GM18907 (cell line): Measurements from ENCODE around the gene DVL1.
A peak's percentile ranks its signal among the peaks of the same experiment; 100 is the strongest.
"Not testable (repeated sequence)": the region's sequence is repeated elsewhere in the genome, so short reads cannot be mapped to it uniquely, and the experiment has no call there.

Experiments used
- ATAC-seq: cut with Tn5 transposase; IDR thresholded peaks from one replicate; pipeline ENCODE4 v1.9.1; 2021; ENCODE audit warnings: mild to moderate bottlenecking, moderate library complexity; ENCODE audit not compliant: unreplicated experiment

Gene DVL1

DNA sequence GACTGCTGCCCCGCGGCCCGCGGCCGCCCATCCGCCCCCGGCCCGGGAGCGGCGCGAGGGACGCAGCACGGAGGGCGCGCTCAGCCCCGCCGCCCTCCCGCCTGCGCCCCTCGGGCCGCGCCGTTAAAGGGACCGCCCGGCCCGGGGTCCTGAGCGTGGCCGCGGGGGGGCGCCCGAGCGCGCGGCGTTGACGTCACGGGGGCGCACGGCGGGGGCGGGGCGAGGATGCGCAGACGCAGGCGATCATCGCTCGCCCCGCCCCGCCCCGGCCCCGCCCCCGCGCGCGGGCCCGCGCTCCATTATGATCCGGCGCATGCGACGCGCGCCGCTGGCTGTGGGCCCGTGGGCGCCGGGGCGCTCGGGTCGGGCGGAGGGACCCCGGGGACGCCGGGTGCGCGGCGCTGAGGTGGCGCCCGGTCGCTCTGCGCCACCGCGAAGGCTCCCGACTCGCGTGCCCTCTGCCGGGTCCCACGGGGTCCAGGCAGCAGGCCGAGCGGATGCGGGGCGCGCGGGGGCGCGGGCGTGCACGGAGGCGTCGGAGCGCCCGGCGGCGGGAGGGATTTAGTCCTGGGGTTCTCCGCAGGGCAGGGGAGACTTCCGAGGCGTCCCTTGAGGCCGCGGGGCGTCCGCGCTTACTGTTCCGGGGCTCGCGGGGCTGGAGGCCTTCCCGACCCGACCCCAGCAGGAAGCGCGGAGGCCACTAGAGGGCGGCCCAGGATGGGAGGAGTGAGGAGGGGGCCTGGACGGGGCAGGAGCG is at the start of gene DVL1:
Gene DVL1 (minus strand): TSS at position 163 of the 757 bp plus-strand sequence. CDS start 353 bp downstream, outside the sequence.
- peak; percentile 59 for ATAC-seq

GRCh38 chr1:1398677-1399186 is 49.5 kb upstream of the DVL1 start:
- peak; percentile 3 for ATAC-seq

GRCh38 chr1:1397839-1398523 is 48.8 kb upstream of the DVL1 start:
- no peak for ATAC-seq

DNA sequence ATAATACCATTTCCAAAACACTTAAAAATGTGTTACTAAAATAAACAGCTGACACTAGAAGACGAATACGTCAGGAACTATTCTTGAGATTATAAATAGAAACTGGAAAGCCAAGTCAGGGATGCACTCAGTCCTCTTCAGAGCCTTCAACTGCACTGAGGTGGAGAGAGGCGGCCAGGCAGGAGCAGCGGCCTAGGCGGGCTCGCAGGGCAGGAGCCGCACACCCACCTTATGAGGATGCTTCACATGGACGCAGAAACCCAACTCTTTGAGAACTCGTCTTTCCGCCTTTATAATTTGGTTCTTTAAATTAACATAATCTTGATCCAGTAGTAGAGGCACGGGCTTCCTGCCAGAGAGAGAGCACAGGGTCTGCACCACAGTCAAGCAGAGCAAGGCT is 45.9 kb upstream of the DVL1 start:
- ATAC-seq = no peak

DNA sequence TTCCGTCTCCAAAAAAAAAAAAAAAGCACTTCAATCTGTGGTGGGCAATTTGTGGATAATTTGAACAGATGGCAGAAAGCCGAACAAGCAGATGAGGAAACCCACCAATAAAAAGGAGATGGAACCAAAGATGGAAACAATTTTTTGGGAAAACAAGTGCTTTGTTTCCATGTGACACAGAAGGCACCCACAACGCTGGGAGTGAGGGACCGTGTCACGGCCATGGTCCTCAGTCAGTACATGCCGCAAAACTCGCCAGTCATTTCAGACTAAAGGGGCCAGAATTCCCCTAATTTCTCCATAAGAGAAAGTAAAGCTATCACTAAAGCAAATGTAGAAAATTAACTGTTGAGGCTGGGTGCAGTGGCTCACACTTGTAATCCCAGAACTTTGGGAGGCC is 44.9 kb upstream of the DVL1 start:
- ATAC-seq = no peak

DNA sequence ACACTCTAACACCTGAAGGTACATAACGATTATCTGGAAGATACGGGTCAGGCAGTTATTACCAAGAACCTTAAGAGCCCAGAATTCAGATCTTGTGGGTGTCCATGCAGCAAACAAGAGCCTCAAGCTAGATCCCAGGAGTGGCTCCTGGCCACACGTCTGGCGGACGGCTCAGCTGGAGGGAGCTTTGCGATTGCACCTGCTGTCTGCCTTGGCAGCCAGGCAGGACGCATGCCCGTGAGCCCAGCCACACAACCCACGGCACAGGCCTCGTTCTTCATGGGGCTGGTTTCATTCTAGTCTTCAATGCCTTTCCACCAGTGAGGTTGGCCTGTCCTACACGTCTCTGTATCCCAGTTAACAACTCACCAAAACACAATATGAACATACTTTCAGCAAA is 44.2 kb upstream of the DVL1 start:
- ATAC-seq = no peak

DNA sequence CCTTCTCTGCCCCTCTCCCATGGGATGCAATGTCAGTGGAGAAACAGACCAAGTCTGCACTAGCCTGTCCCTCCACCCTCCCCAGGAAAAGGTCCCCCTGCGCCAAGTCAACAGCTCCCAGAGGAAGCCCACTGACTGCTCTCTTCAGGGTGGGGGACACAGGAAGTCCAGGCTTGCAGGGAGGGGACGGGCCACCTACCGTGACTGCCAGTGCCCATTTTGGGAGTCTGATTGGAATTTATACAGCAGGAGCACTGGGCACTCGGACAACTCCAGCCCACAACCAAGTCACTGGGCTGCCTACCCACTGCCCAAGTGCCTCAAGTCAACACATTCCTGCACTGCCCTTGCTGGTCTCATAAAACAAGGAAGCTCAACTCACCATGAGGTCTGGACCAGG is 43.8 kb upstream of the DVL1 start:
- no peak for ATAC-seq

DNA sequence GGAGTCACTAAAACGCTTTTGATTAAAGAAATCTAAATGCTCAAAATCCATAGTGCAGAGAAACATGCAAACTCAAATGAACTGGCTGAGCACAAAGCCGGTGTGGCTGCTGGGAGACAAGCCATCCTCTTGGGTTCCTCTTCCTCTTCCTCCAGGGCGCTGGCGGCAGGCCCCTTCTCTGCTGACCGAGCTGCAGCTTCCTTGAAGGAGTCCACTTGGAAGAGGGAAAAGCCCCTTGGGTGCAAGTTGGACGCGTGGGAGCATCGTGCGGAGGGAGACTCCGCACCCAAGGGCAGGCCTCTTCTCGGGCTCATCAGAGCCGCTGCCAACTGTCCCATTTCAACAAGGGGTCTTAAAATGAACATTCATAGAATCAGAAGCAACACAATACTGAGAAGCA is 42.0 kb upstream of the DVL1 start:
- ATAC-seq = no peak

- no peak for ATAC-seq
Measured at GRCh38 chr1:1390675-1391074, 41.5 kb upstream of the DVL1 start.

DNA sequence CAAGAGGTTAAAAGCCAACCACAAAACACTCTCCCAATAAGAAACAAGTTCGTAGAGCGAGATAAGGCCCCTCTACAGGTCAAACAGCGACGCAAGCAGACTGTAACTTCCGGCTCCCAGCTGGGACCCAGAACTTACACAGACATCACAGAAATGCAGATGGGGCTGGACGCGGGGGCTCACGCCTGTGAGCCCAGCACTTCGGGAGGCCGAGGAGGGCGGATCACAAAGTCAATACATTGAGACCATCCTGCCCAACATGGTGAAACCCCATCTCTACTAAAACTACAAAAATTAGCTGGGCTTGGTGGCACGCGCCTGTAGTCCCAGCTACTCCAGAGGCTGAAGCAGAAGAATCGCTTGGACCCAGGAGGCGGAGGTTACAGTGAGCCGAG is 38.9 kb upstream of the DVL1 start:
- ATAC-seq = no peak

- ATAC-seq = no peak
Measured at GRCh38 chr1:1387098-1388077, 38.2 kb upstream of the DVL1 start.

GRCh38 chr1:1385931-1386330 is 36.7 kb upstream of the DVL1 start:
- ATAC-seq = no peak

DNA sequence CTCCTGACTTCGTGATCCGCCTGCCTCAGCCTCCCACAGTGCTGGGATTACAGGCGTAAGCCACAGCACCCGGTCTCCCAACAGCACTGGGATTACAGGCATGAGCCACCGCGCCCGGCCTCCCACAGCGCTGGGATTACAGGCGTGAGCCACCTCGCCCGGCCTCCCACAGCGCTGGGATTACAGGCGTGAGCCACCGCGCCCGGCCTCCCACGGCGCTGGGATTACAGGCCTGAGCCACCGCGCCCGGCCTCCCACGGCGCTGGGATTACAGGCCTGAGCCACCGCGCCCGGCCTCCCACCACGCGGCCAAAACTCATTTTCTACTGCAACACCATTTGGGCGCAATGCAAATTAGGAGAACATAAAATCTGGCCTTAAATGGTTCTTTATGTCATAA is 36.1 kb upstream of the DVL1 start:
- ATAC-seq = not testable (repeated sequence)

- no peak for ATAC-seq
Measured at GRCh38 chr1:1381294-1381693, 32.1 kb upstream of the DVL1 start.

DNA sequence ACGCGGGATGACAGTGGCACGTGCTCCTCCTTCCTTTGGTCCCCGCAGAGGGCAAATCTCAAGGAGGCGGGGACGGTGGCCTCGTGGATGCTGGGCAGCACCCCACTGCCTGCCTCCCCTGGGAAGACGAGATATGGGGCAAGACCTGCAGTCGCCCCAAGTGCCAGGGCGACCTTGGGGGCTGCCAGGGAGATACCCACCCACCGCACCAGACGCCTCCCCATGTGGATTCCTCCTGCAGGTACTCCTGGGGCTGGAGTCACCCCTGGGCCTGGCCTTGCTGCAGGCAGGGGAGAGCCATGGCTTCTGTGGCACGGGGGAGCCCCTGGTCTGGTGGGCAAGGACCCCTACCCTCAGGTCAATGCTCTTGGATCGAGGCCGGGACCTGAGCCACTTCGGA is 31.6 kb upstream of the DVL1 start:
- no peak for ATAC-seq

GRCh38 chr1:1377540-1378205 is 28.5 kb upstream of the DVL1 start:
- ATAC-seq = no peak

DNA sequence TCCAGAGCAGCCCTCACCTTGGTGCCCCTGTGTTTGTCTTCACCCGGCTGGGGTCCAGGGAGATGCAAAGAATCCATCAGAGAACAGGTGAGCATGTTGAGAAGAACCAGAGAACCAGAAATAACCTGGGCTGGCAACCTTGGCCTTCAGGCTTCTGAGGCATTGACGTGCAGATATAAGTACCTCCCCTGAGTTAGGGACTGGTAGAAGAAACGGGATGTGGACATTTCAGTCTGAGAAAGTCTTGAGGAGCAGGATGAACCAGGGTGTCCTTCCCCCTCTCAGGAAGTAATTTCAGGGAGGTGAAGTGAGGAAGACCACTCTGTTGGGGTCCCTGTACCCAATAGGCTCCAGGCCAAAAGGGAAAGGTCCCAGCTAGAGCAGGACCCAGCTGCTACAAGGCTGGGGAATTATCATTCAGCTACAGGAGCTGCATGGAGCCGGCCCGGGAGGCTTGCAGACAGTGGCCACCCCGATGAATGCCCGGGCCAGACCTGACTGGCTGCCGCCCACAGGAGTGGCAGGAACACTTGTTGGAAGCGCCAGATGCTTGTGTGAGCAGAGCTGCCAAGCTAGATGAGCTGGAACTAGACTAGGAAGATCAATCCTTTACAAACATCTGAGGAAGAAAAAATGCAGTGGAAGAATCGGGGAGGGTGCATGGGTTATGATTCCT is 27.5 kb upstream of the DVL1 start:
- no peak for ATAC-seq

GRCh38 chr1:1374929-1375662 is 25.9 kb upstream of the DVL1 start, which contains the start of gene AURKAIP1:
TSS of gene AURKAIP1 (minus strand) at chr1:1375207. CDS start at chr1:1374756, 451 bp downstream.
- ATAC-seq = peak; percentile 85

DNA sequence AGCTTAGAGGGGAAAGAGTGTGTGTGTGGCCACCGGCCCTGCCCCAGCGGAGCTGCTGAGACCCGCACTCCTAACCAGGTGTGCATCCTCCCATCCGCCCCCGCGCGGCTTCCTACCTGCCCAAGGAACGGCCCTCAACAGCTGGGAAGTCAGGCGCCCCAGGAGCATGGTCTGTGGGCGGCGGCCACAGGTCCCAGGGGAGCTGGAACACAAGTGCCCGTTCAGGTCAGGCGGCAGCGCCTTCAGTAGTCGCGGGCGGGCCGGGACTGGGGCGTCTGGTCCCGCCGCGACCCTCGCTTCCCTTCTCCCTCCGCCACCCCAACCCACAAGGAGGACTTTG is 25.3 kb upstream of the DVL1 start:
- ATAC-seq = peak; percentile 6
